Measurements from ENCODE around the gene CCDC90B.

- no peak for TF ChIP-seq POLR2AphosphoS5 (IDR thresholded peaks at IDR 0.05; ENCODE audit: low read depth, low read length)
- TF ChIP-seq POLR2A (IDR thresholded peaks at IDR 0.05; ENCODE audit: low read depth, low read length): no peak
- no peak for TF ChIP-seq SPI1 (IDR thresholded peaks at IDR 0.05; ENCODE audit: low read depth, low read length)
- no peak for TF ChIP-seq TAF1 (IDR thresholded peaks at IDR 0.05; ENCODE audit: low read depth, low read length)
- TF ChIP-seq POU2F2 (IDR thresholded peaks at IDR 0.05; ENCODE audit: low read depth, low read length): no peak
Measured at GRCh38 chr11:83302151-83302550, 16.0 kb upstream of the CCDC90B start.
